ENCODE data around the gene ACTN4.
A peak's percentile ranks its signal among the peaks of the same experiment; 100 is the strongest.

ACTN4 gene

DNA sequence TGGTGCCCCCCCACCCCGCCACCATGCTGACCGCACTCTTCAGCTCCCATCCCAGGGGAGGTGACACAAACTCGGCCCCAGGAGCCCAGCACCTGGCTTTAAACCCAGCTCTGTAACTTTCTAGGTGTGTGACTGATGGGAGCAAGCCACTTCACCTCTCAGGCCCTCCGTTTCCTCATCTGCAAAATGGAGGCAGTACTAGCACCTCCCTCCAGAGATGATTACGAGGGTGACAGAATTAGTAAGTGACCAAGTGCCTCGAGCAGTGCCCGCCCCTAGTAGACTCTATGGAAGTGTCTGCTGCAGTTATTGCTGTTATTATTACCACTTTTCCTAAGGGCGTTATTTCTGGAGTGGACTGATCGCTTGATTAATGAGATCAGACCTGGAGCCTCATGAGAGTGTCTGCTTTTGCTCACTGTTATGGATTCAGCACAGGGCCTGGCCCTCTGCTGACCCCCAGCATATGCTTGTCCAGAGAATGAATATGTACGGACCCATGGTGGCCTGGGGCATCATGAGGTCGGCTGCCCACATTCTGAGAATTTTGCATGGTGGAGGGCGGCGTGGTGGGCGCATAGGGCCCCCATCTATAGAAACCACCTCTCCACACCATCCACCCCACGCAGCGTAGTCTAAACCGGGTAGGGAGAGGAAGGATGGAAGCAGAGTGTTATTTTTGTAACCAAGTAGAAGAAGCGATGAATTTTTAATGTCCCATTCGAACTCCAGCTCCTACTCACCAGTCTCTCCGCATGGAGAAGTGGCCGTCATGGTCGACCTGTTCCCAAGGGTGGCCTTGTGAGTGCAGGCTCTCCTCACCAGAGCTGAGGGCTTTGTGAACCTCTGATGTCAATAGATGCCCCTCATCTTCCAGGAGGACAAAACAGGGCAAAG is 48.6 kb downstream of the ACTN4 start:
- DNase-seq (ENCODE audit: low read depth): no peak

DNA sequence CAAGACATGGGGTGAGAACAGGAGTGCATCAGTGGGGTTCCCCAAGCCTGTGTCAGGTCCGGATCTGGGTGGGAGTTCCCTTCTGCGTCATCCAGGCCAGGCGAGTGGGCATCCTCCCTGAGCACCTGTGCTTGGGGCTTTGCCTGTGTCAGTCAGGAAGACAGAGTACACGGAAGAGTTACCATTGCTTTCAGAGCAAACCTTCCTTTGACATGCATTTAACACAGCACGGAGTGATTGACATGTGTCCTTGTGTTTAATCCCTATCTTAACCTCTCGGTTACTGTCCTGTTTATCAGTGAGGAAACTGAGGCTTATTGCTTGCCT is 49.2 kb downstream of the ACTN4 start:
- DNase-seq (ENCODE audit: low read depth): no peak

DNA sequence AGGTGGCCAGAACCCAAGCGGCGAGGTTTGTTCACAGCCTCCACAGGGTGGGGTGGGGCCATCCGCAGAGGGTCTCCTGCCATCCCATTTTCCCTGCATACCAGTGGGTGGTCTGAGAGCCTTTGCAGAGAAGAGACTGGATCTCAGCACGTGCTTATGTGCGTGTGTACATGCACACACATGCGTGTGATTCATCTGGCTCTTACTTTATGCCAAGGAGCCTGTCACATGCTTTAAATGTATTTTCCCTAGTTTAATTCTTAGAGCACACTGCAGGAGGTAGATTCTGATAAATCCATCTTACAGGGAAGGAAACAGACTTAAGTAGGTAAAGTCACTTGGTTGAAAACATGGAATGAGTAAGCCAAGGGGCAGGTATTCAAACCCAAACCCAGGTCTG is 49.7 kb downstream of the ACTN4 start:
- no peak for DNase-seq (ENCODE audit: low read depth)

DNA sequence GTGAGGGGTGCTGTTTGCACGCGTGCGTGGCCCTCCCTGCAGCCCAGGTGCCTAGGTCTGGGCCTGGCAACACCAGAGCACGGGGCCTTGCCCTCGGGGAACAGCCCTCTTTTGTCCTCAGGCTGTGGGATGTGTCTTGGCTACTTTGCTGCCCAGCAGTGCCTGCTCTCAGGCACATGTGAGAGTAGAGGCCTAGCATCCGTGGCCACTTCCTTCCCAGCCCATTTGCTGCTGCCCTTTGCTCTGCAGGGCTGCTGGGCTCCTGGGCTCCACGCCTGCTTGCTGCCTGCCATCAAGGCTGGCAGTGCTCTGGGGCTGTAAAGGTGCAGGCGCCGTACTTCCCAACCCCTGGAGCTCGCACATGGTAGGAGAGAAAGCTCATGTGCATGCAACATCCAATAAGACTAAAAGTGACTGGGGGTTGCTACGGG is 50.2 kb downstream of the ACTN4 start:
- no peak for DNase-seq (ENCODE audit: low read depth)

DNA sequence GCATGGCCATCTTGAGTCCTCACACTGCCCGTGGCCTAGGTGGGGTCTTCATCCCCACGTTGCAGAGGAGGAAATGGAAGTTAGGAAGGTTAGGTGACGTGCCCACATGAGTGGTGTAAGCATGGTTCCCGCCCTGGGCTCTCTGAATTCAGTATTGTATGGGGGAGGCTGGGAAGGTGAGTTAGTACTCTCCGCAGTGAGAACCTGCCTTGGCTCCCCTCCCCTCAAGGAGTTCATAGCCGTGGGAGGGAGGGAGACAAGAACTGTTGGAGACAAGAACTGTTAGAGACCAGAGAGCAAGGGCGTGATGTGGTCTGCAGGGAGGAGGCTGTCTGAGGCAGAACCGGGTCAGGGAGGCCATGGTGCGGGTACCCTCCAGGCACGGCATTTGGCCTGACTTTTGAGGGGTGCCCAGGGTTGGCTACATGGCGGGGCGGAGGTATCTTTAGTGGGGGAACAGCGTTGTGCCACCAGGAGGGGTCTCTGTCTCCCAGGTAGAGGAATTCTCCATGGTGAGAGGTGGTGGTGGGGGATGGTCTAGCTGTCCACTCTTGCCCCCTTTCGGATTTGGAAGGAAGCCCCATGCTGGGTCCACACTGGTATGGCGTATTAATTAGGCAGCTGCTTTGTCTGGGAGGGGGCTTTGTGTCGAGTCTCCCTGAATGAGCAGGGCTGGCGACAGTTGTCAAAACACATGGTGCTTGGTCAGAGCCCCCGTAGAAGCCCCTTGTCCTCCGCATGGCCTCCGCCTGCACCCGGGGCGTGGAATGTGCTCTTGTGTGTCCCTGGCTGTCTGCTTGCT is 51.0 kb downstream of the ACTN4 start:
- no peak for DNase-seq (ENCODE audit: low read depth)

DNA sequence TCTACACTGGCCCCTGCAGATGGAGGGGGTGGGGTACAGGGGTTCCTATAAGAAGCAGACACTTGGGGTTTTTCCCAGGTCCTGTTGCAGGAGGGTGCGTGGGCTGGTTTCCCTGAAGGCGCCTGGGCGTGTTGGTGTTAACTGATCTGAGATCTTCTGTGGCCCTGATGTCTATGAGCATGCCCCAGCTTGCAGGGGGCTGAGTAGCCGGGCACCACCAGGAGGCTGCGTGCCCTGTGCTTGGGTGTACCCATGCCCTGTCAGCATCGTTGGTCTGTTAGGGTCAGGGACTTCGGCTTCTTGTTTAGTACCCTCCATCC is 51.5 kb downstream of the ACTN4 start:
- DNase-seq (ENCODE audit: low read depth): no peak

DNA sequence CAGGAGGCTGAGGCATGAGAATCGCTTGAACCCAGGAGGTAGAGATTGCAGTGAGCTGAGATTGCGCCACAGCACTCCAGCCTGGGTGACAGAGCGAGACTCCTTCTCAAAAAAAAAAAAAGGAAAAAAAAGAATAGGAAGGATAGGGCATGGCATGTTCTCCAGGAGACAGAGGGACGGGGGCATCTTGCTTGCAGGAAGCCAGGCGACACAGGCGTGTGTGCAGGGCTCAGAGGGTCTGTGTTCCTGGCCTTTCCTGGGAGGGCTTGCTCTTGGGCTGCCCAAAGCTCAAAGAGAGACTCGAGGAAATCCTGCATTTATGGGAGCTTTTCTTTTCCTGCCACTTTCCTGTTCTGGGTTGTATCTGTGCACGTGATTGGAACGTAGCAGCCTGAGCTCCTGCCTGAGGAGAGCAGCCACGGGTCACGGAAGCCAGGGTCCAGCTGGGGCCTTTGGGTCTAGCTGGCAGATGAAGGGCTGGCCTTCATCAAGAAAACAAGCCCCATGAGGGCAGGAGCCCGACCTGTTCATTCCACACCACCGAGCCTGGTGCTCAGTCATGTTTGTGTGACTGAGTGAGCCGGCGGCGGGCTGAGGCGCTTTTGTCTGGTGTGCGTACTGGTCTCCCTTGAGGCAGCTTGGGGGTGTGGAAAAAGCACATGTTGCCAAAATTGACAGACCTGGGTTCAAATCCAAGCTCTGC is 52.3 kb downstream of the ACTN4 start:
- DNase-seq (ENCODE audit: low read depth): no peak

DNA sequence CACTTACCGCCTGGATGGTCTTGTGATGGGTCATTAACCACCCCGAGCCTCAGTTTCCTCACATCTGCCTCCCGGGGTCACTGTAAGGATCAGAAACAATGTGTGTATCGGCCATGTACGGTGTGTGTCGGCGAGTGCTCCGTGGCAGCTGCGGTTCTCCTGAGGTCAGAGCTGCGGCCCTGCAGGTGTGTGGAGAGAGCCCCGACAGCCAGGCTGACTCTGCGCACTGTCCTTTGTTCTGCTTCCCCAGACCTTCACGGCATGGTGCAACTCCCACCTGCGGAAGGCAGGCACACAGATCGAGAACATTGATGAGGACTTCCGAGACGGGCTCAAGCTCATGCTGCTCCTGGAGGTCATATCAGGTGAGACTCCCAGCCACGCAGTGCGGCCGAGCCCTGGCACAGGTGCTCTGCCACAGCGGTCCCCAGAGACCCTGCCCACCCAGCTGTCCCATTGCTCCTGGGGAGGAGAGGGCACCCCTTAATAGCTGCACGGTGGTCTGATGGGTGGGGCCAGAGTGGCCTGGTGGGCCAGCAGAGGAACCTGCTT is 53.0 kb downstream of the ACTN4 start:
- no peak for DNase-seq (ENCODE audit: low read depth)

DNA sequence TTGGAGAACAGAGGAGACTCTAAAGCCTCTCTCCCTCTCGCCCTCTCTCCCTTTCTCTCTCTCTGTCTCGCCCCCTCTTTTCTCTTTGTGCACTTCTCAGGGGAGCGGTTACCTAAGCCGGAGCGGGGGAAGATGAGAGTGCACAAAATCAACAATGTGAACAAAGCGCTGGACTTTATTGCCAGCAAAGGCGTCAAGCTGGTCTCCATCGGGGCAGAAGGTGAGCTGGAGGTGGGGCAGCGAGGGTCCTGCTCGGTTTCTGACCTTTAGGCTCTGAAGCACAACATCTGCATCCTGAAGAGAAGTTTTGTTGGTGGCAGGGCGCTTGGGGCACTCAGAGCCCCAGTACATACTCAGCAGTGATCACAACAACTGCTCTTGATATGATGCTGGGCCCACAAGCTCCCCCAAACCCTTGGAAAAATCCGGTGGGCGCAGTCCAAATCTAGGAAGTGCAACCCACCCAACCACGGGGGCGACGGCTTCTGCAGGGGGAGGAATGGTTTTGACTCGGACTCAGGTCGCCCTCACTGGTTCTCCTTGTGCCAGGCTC is 53.5 kb downstream of the ACTN4 start:
- no peak for DNase-seq (ENCODE audit: low read depth)

DNA sequence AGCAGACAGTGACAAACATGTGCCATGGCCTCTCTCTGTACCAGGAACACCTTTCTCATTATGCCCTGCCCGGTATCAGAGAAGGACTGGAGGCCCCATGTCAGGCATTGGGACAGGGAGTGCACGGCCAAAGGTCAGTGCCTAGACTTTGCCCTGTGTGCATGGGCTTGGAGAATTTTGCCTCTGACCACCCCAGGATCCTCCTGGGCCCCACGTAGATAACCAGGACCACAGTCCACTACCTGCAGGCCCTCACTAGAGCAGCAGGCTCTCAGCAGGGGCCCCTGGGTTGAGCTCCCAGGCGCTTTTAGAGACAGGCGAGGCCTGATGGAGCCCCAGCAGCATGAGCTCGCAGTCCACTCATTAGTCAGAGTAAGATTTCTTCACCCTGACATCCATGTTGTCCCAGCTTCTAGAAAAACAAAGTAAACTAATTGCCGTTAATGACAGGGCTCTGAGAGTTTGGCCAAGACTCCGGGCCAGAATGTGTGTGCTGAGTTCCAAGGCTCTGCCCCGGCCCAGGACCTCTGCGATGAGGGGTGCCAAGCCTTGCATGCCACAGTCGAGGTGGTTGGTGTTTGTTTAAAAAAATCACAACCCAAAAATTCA is 54.1 kb downstream of the ACTN4 start:
- DNase-seq (ENCODE audit: low read depth): no peak

DNA sequence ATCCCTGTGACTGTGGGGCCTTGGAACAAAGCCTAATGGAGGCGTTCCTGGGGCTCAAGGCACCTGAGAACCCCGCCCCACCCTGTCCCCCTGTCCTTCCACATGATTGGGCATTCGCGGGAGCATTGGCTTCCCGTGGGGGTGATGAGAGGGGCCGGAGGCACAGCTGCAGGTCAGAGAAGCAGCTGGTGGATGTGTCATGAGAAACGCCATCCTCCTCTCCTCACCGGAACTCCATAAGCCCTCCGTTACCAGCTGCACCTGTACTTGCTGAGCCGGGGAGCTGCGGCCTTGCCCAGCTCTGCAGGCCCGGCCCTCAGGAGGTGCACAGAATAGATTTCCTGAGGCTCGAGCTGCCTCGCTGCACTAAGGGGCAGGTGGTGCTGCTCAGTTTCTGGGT is 54.8 kb downstream of the ACTN4 start:
- DNase-seq (ENCODE audit: low read depth): no peak

DNA sequence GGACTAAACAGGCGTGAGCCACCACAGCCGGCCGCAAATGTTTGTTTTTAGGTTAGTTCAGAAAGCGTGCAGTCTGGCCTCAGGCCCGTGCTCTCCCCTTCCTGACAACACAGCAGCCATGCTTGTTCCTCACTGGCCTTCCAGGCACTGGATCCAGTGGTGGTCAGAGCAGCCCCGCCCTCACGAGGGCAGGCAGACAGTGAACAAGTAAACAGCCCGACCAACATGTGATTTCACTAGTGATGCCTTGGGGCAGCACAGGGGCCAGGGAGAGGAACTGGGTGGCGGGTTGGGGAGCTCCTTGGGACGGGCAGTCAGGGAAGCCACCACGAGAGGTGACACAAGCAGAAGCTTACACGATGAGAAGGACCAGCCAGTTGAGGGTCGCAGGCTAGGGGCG is 56.1 kb downstream of the ACTN4 start:
- no peak for DNase-seq (ENCODE audit: low read depth)

DNA sequence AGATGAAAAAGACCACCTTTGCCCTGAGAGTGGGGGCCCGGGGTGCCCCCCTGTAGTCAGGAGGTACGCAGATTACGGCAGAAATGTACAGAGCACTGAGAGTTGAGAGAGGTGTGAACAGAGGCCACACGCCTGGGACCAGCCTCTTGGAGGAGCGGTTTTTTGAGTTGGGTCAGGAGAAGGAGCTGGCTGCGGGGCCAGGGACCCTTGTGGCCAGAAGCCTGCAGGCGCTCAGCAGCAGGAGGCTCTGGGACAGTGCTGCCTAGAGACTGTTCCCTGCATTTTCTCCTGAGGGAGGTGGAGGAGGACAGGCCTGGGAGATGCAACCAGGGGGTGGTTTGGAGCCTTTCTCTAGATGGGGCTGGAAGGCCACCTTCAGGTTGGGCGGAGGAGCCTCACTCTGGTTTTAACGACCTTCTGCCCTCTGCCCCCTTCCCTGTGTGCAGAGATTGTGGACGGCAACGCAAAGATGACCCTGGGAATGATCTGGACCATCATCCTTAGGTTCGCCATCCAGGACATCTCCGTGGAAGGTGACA is 57.1 kb downstream of the ACTN4 start:
- DNase-seq (ENCODE audit: low read depth): no peak

DNA sequence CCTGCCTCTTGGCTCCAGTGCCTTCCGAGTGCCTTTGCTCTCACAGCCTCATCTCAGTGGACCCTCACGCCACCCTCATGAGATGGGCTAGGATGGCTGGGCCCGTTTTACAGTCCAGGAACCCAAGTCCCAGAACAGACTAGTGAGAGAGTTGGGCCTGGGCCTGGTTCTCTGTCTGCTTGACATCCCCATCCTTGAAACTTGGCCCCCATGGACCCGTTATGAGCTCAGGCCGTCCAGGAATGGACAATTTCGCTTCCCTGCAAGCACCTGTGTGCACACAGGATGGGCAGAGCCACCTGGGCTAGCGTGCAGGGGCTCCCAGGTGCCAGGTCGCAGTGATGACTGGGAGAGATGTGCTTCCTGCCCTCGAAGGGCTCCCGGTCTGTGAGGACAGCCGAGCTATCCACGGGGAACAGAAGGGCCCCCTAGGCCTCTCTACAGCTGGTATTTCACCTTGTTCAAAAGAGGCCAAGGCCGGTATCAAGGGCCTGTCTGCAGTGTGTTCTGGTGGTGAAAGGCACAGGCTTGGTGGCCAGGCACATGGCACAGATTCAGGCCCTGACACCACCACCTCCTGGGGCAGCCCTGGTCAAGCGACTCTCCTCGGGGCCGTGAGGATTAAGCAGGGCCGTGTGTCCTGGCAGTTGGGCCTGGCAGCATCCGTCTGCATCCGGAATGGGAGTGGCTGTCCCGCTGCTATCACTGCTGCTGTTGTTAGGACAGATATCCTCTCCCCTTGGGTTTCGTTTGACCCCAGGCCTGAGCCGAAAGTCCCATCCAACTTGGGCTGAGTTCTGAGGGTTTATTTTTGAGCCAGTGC is 58.0 kb downstream of the ACTN4 start:
- no peak for DNase-seq (ENCODE audit: low read depth)

DNA sequence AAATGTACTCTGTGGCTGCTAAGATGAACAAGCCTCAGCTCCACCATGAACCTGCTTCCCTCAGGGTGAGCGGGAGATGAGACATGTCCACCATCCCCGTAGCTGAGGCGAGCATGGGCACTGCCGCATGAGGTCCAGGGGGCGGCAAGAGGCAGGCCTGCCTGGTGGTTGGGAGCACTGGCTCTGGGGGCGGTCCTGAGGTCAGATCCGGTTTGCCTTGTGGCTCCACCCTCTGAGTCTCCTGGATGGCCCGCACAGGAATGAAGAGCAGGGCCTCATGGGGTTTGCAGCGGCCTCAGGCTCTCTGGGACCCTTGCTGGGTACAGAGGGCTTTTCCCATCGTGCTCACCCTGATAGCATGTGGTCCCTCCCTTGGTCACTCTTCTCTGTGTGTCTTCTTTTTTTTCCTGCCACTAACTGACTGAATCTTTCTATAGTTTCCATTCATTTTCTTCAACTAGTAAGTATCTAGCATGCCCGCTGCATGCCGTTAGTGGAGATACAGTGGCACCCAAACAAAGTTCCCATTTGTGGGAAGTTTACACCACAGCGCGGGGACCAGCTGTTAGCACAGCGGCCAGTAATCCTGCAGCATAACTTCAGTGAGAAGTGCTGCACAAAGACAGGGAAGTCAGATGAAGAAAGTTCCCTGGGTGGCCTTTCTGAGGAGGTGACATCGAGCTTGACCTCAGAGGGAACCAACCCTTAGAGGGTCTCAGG is 59.5 kb downstream of the ACTN4 start:
- DNase-seq (ENCODE audit: low read depth): peak; percentile 33

DNA sequence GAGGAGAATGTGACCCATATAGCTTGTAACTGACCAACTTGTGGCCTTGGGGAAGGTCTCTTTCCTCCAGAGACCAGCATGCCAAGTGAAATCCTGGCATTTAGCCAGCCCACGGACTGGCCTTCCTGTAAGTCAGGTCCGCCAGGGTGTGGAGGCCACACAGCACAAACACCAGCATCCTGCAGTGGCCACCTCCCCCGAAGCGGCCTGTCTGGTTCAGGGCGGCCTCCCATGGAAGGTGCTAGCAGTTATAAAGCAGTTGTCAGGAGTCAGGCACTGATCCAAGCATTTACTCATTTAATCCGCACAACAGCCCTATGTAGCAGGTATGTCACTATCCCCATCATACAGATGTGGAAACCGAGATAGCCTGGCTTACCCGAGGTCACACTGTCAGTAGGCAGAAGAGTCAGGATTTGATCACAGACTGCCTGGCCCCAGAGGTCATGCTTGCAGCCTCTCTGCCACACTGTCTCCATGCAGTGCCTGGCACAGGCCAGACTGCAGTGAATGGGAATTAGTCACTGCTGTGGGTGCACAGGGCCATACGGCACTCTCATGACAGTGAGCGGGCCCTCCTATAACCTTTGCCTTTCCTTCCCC is 60.2 kb downstream of the ACTN4 start:
- peak; percentile 37 for DNase-seq (ENCODE audit: low read depth)

DNA sequence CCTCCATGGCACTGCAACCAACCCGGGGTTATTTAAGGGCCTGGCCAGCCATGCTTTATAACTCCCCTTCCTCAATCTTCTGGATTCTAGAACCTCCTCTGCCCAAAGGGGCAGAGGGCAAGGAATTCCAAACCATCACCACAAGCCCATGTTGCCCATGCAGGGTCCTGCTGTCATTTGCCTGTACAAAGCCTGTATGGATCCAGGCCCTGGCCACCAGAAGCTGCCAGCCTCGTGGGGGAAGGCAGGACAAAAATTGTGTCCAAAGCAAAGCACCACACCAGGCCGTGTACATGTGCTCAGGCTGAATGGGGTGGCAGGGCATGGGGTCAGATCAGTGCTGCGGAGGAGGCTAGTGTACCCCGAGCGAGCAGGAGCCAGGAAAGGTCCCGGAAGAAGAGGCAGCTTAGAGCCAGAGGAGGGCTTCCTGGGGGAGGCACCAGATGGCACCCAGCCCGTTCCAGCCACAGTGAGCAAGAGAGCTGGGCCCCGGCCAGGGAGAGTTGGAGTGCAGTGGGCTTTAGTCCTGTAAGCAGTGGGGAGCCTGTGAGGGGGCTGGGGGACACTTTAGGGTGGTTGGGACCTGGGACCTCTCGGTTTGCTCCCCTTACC is 61.1 kb downstream of the ACTN4 start:
- no peak for DNase-seq (ENCODE audit: low read depth)

DNA sequence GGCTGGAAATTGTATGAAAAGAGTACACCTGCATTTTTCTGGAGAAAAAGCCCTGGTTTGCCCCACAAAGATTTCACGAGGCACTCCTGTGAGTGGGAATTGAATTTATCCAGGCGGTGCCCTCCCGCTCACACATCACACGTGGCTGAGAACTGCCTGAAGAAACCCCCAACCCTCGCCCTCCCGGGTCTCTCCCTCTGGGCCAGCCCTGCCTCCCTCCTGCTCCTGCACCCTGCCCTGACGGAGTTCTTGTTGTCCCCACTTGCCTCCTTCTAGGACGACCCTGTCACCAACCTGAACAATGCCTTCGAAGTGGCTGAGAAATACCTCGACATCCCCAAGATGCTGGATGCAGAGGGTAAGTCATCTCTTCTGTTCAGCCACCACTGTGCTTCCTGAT is 61.7 kb downstream of the ACTN4 start:
- DNase-seq (ENCODE audit: low read depth): no peak
